HG03175 (cell line): ENCODE results near the gene PRAMEF20.

Experiments
- ATAC-seq: cut with Tn5 transposase; IDR thresholded peaks from one replicate; pipeline ENCODE4 v1.9.1; 2021; ENCODE audit warnings: mild to moderate bottlenecking, moderate library complexity; ENCODE audit not compliant: unreplicated experiment

The PRAMEF20 gene

DNA sequence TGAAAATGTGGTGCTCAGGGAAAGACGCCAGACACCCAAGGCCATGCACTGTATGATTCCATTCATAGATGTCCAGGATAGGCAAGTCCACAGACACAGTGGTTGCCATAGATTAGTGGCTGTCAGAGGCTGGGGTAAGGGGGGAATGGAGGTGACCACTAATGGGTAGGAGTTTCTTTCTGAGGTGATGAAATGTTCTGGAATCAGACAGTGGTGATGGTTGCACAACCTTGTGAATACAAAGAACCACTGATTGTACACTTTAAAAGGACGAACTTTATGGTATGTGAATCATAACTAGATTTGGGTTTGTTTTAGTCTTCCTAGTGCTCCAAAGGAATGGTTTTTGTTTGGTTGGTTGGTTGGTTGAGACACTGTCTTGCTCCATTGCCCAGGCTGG lies 51.7 kb downstream of the PRAMEF20 start:
- no peak for ATAC-seq

DNA sequence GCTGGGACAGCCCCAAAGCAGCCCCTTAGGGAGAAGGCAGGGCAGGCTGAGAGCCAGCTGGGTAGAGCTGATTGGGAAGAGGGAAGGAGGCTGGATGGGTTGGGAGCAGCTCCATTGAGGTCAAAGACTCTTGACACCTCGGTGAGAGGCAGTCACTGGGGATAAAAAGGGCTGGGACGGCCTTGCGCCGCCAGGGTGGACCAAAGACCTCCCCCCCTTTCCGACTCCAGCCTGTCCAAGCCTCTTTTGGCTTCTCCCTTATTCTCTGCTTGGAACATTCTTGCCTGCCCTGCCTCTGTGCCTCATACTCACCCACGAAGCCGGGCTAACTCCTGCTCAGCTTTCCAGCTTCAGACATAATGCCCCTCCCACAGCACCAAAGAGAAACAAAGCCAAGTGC lies 52.4 kb downstream of the PRAMEF20 start:
- no peak for ATAC-seq

DNA sequence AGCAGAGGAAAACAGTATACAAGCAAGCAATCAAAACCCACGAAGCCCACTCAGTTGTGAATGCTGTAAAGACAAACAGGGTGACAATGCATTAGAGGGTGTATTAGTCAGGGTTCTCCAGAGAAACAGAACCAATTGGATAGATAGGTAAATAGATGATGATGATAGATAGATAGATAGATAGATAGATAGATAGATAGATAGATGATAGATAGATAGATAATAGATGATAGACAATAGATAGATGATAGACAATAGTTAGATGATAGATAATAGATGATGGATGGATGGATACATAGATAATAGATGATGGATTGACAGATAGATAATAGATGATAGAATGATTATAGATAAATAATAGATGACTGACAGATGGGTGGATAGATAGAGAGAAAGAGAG lies 55.3 kb downstream of the PRAMEF20 start:
- ATAC-seq, result no peak

DNA sequence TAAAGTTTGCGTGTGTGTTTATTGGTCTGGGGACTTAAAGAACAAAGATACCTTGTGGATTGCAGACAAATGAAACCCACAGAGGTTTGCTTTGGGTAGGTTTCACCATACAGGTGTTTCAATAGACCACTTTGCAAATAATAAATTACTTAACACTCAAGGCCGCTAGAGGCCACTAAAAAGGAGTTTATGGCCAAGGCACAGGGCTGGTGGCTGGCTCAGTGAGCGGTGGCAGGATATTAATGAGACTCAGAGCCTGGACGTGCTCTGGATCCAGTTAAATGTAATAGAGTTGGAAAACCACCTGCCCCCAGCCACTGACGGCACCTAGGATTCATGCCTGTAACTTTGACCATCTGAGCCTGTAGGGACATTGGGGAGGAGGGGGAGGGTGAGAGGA lies 59.1 kb downstream of the PRAMEF20 start:
- no peak for ATAC-seq
